Activated CD8-positive, alpha-beta memory T cell treated with anti-CD3 and anti-CD28 coated beads, Interleukin-2, amount 50 U/mL, for 24 hours (primary cell): Measurements from ENCODE around the gene ADAMTS15.
A peak's percentile ranks its signal among the peaks of the same experiment; 100 is the strongest.
"Not testable (repeated sequence)": the region's sequence is repeated elsewhere in the genome, so short reads cannot be mapped to it uniquely, and the experiment has no call there.

Source experiments
- DNase-seq: peaks from one replicate; pipeline ENCODE4 v3.0.0-alpha.2; 2020; ENCODE audit errors: extremely low read depth

Gene ADAMTS15

GRCh38 chr11:130434521-130435223 lies 13.8 kb upstream of the ADAMTS15 start:
- DNase-seq, result peak; percentile 26

GRCh38 chr11:130435671-130436070 lies 12.8 kb upstream of the ADAMTS15 start:
- DNase-seq, result no peak

- no peak for DNase-seq
Measured at GRCh38 chr11:130436171-130436570, 12.3 kb upstream of the ADAMTS15 start.

GRCh38 chr11:130437848-130438247 lies 10.6 kb upstream of the ADAMTS15 start:
- DNase-seq, result no peak

GRCh38 chr11:130438401-130439159 lies 9.9 kb upstream of the ADAMTS15 start:
- DNase-seq, result not testable (repeated sequence)

- DNase-seq, result no peak
Measured at GRCh38 chr11:130439160-130439519, 9.3 kb upstream of the ADAMTS15 start.

- DNase-seq, result no peak
Measured at GRCh38 chr11:130439876-130440275, 8.6 kb upstream of the ADAMTS15 start.

GRCh38 chr11:130441719-130442118 lies 6.7 kb upstream of the ADAMTS15 start:
- DNase-seq, result no peak

- DNase-seq, result no peak
Measured at GRCh38 chr11:130442737-130443136, 5.7 kb upstream of the ADAMTS15 start.

GRCh38 chr11:130445788-130446187 lies 2.7 kb upstream of the ADAMTS15 start:
- no peak for DNase-seq

- DNase-seq, result no peak
Measured at GRCh38 chr11:130448039-130448415, 418 bp upstream of the ADAMTS15 start.

- no peak for DNase-seq
Measured at GRCh38 chr11:130449310-130449990, 1.0 kb downstream of the ADAMTS15 start.

- no peak for DNase-seq
Measured at GRCh38 chr11:130449996-130450769, 1.7 kb downstream of the ADAMTS15 start.

GRCh38 chr11:130451231-130452019 lies 3.0 kb downstream of the ADAMTS15 start:
- DNase-seq, result no peak

GRCh38 chr11:130452176-130452575 lies 3.7 kb downstream of the ADAMTS15 start:
- DNase-seq, result no peak

- no peak for DNase-seq
Measured at GRCh38 chr11:130452940-130453339, 4.5 kb downstream of the ADAMTS15 start.

- DNase-seq, result no peak
Measured at GRCh38 chr11:130454491-130455252, 6.2 kb downstream of the ADAMTS15 start.

GRCh38 chr11:130455483-130456127 lies 7.2 kb downstream of the ADAMTS15 start:
- no peak for DNase-seq

GRCh38 chr11:130456286-130456685 lies 7.8 kb downstream of the ADAMTS15 start:
- no peak for DNase-seq
